Left ventricle myocardium inferior (tissue), 1 donor: Measurements from ENCODE around the gene NPNT. TPM values are rescaled to one million over a fixed set of nuclear protein-coding genes. Genes with fewer than 3 reads are reported as not detected.

Experiments
- DNase-seq: peaks from one replicate; pipeline ENCODE4 v3.0.0-alpha.2; 2020
- H3K27ac ChIP-seq: fragments of 200-600 bp; replicated peaks from 2 replicates; pipeline ENCODE4 v1.8.0; 2021
- H3K27me3 ChIP-seq: fragments of 200-600 bp; 2 replicates; pipeline ENCODE4 v1.8.0; 2021; ENCODE audit warnings: low read depth
- H3K36me3 ChIP-seq: fragments of 200-600 bp; 2 replicates; pipeline ENCODE4 v1.8.0; 2021
- H3K4me1 ChIP-seq: fragments of 200-600 bp; 2 replicates; pipeline ENCODE4 v1.8.0; 2021
- H3K4me3 ChIP-seq: fragments of 200-600 bp; 2 replicates; pipeline ENCODE4 v1.8.0; 2021; ENCODE audit warnings: mild to moderate bottlenecking, moderate library complexity
- H3K9me3 ChIP-seq: fragments of 200-600 bp; replicated peaks from 2 replicates; pipeline ENCODE4 v1.8.0; 2021
- CTCF ChIP-seq: fragments of 200-600 bp; IDR thresholded peaks from 2 replicates; pipeline ENCODE4 v1.8.0; 2021; ENCODE audit warnings: antibody characterized with exemption, mild to moderate bottlenecking, borderline replicate concordance
- intact Hi-C: fragments of 100-400 bp; cut with micrococcal nuclease; formaldehyde crosslinking; loops from one replicate; pipeline ENCODE4 v1.11.0; 2022
- total RNA-seq: library from RNA; stranded (reverse); fragmentation: NEBNext Ultra II Directional; extraction: Animal tissue kit (Norgen Biotek cat#: 25700); gene quantifications from one replicate; pipeline ENCODE4 v1.2.1, GENCODE V29; 2021
- donor health status: DM: no; HTN: yes; CAD: no; lungs with severe emphysema.

Gene NPNT
- total RNA-seq, 1 donor from 2014 or later: 2.9 TPM

DNA sequence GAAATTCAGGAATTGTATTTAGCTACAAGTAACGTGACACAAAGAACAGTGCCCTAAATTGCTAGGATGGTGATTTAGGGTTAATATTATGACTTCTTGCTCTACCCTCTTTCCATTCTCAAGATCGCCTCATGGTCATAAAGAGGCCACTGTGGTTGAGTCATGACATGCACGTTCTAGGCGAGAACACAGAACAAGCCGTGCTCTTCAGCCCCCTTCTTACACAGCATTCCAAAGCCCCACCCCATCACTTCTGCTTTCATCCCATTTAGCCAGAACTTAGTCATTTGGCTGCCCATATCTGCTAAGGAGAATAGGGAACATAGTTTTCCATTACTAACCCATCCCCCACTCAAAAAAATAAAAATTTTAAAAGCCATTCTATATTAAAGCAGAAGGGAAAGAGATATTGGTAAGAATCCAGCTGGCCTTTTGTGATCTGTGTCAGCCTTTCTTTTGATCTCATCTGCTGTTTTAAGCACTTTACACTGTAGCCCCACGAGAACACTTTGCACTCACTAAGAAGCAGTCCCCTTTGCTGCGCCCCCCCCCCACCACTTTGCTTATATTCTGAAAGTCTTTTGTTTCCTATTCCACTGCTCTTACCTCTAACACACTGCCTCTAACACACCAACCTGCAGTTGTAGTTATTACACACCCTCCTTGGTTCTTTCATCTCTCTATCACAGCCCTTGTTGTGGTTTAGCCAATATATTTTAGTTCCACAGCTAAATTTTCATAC lies 28.4 kb downstream of the NPNT start:
- no peaks in the 10 kb centered on the region for H3K4me1 ChIP-seq
- no peak overlapping the region for H3K4me3 ChIP-seq
- no peaks in the 10 kb centered on the region for H3K27me3 ChIP-seq
- H3K36me3 ChIP-seq: no peaks in the 10 kb centered on the region
- H3K27ac ChIP-seq: no peak overlapping the region
- intact Hi-C loops: no loop called here
- TF ChIP-seq CTCF: no peak
- no peaks in the 10 kb centered on the region for H3K9me3 ChIP-seq
- no peak for DNase-seq

DNA sequence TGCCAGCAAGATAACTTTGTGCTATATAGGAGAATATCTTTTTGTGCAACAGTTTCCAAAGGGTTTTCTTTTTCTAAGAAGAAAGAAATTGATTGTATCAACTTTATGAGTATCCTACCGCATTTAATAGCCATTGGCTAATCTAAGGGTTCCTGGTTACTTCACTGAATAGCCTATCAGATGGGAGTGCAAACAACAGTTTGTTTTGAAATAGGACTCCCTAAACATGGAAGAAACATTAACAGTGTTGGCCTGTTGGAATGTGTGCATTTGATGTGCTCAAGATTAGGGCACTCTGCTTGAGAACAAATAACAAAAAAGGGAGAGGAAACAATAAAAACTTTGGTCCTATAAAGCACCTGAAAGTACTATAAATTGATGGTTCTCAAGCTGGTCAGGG lies 29.1 kb downstream of the NPNT start:
- Histone ChIP-seq H3K9me3 (no peaks in the 10 kb centered on the region), H3K4me1 (no peaks in the 10 kb centered on the region), H3K4me3 (no peak overlapping the region), H3K36me3 (no peaks in the 10 kb centered on the region), H3K27ac (no peak overlapping the region), H3K27me3 (no peaks in the 10 kb centered on the region)
- no peak for TF ChIP-seq CTCF
- no peak for DNase-seq
- intact Hi-C loops: no loop called here

- H3K4me1 ChIP-seq: no peaks in the 10 kb centered on the region
- no peak for TF ChIP-seq CTCF
- no peak overlapping the region for H3K4me3 ChIP-seq
- no peaks in the 10 kb centered on the region for H3K9me3 ChIP-seq
- DNase-seq: no peak
- intact Hi-C loops: no loop called here
- no peaks in the 10 kb centered on the region for H3K36me3 ChIP-seq
- no peak overlapping the region for H3K27ac ChIP-seq
- H3K27me3 ChIP-seq: no peaks in the 10 kb centered on the region
Observed at GRCh38 chr4:105930698-105931097, 35.4 kb downstream of the NPNT start.

GRCh38 chr4:105933083-105933482 lies 37.8 kb downstream of the NPNT start:
- TF ChIP-seq CTCF: no peak
- no peak overlapping the region for H3K4me3 ChIP-seq
- no peak for DNase-seq
- H3K27ac ChIP-seq: no peak overlapping the region
- H3K27me3 ChIP-seq: no peaks in the 10 kb centered on the region
- intact Hi-C loops: no loop called here
- no peaks in the 10 kb centered on the region for H3K36me3 ChIP-seq
- no peaks in the 10 kb centered on the region for H3K4me1 ChIP-seq
- H3K9me3 ChIP-seq: no peaks in the 10 kb centered on the region

DNA sequence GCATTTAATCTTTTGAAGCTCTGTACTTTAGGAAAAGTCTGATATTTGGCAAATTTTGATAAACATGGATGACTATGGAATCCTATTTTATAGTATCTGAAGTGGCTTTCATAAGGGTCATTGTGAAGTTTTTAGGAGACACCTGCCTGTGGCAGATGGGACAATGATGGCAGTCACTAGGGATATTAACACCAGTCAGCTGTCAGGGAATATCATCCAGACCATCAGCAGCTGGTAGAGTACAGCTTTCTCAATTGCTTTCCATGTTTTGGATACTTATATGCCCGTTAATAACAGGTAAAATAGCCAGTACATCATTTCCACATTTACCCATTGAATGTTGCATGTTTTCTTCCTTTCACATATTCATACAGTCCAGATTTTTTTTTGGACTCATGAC lies 39.1 kb downstream of the NPNT start:
- no peaks in the 10 kb centered on the region for H3K9me3 ChIP-seq
- intact Hi-C loops: no loop called here
- no peaks in the 10 kb centered on the region for H3K27me3 ChIP-seq
- DNase-seq: no peak
- H3K27ac ChIP-seq: no peak overlapping the region
- no peak overlapping the region for H3K4me3 ChIP-seq
- no peaks in the 10 kb centered on the region for H3K4me1 ChIP-seq
- TF ChIP-seq CTCF: no peak
- H3K36me3 ChIP-seq: no peaks in the 10 kb centered on the region
